Amniotic stem cell (primary cell): Measurements from ENCODE around the gene MAD2L1.
"Not testable (repeated sequence)": the region's sequence is repeated elsewhere in the genome, so short reads cannot be mapped to it uniquely, and the experiment has no call there.

Experiments
- DNase-seq: peaks from one replicate; lab custom pipeline; 2025; lab: John Stamatoyannopoulos, UW

Gene MAD2L1

GRCh38 chr4:120066517-120067340, at the start of gene MAD2L1:
Gene MAD2L1 (minus strand): TSS chr4:120066848. CDS start chr4:120066734, 114 bp downstream.
- peak; percentile 96 for DNase-seq

DNA sequence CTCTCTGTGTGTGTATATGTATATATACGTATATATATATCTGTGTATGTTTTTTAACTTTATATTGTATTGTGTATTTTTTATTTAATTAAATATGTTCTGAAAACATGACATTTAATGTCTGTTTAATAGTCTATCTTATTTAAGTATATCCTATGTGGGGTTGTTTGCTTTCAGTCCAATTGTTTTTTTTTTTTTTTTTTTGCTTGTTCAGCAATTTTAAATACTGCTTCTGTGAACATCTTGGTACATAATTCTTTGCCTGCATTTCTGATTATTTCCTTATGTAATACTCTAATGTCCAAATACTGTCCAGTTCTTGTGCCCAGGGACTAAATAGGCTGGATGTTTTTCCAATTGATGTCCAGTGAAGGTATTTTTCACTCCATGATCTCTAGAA, 45.1 kb upstream of the MAD2L1 start:
- DNase-seq = no peak

- no peak for DNase-seq
Observed at GRCh38 chr4:120109406-120109805, 42.8 kb upstream of the MAD2L1 start.

- no peak for DNase-seq
Observed at GRCh38 chr4:120105472-120105871, 38.8 kb upstream of the MAD2L1 start.

- DNase-seq = no peak
Observed at GRCh38 chr4:120096508-120097297, 30.1 kb upstream of the MAD2L1 start.

DNA sequence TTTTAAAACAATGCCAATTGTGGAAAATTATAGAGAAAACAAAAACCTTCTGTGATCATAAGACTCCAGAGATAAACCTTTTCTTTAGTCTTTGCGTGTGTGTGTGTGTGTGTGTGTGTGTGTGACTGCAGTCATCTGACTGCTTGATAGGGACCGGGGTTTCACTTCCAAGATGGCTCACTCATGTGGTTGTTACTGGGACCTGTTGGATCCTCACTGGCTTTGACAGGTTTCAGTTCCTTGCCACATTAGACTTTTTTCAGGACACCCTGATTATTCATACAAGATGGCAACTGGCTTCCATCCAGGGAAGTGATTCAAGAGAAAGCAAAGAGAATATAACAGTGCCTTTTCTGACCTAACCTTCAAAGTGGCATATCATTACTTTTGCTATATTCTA, 21.9 kb upstream of the MAD2L1 start:
- DNase-seq = no peak

- not testable (repeated sequence) for DNase-seq
Observed at GRCh38 chr4:120088066-120088465, 21.4 kb upstream of the MAD2L1 start.

GRCh38 chr4:120085705-120086104, 19.1 kb upstream of the MAD2L1 start:
- no peak for DNase-seq

- DNase-seq = no peak
Observed at GRCh38 chr4:120084327-120084726, 17.7 kb upstream of the MAD2L1 start.

GRCh38 chr4:120083152-120083551, 16.5 kb upstream of the MAD2L1 start:
- DNase-seq = no peak

GRCh38 chr4:120082251-120082650, 15.6 kb upstream of the MAD2L1 start:
- DNase-seq = no peak

GRCh38 chr4:120081726-120082125, 15.1 kb upstream of the MAD2L1 start:
- no peak for DNase-seq

DNA sequence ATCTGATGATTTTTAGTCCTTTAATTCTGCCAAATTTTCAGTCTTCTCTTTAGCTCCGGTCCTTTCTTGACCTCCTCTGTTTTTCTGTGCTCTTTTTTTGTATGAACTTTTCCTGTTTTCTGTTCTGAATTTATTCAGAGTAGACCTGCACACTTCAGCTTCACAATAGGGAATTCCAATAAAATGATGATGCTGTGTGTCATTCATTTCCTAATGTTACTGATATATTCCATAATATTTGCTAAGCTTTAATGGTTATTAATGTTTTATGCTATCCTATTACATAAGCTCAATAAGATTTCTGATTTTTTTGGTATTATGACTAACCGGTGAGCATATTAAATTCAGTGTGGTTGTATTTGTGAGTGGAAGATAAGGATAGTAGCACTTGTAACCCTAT, 13.9 kb upstream of the MAD2L1 start:
- DNase-seq = no peak

GRCh38 chr4:120079839-120080520, 13.3 kb upstream of the MAD2L1 start:
- no peak for DNase-seq

GRCh38 chr4:120078216-120078615, 11.6 kb upstream of the MAD2L1 start:
- no peak for DNase-seq

DNA sequence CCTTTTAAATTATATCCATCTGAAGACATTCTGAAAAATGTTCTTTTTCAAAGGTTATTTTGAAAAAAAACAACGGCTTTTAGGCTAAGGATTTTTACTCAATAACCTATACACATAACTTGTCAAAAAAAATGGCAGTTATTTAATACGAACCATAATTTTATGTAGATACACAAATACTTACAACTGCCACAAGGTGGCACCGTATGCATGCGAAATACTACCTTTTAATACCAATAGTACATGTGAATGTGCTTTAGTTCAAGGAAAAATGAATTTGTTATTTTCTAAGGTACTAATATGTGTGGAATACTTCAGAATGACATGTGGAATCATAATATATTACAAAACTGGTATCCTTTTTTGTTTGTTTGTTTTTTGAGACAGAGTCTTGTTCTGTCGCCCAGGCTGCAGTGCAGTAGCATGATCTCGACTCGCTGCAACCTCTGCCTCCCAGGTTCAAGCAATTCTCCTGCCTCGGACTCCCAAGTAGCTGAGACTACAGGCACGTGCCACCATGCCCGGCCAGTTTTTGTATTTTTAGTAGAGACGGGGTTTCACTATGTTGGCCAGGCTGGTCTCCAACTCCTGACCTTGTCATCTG, 4.6 kb upstream of the MAD2L1 start:
- peak; percentile 6 for DNase-seq

DNA sequence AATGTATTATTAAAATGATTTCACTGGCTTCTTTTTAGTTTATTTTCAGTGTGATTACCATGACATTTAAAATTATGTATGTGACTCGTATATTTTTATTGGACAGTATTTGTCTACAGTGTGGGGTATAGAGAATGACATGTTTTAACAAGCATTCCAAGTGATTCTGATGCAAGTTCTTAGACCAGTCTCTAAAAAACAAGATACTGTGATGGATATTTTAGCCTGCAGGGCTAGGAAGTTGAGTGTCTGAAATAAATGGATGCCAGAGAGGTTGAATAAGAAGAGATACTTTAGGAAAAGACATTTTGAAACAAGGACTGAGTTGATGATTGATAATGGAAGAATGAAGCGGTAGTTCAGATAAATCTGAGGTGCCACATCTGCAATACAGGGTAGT, 3.5 kb upstream of the MAD2L1 start:
- no peak for DNase-seq

DNA sequence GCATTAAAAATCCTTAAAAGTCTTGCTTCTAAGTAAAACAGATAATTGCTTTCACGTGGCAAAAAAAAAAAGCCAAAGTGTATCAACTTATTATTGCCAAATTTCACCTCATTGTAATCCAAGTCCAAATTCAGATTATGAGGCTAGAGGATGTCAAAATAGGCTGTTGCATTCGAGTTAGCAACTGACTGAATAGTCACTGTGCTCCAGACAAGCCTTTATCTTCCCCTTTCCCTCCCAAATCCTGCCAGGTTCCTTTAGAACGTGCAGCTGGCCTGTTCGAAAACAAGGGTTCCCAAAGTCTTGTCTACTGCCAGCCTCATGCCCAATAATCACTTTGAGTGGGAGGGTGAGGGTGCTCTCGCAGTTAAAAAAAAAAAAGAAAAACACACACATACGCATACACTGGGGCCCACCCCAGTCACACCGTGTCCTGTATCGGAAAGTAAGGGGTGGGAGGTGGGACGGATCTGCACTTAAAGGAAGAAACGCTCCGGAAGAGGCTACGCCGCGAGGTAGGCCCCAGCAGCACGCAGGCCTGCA, 603 bp downstream of the MAD2L1 start:
- no peak for DNase-seq

DNA sequence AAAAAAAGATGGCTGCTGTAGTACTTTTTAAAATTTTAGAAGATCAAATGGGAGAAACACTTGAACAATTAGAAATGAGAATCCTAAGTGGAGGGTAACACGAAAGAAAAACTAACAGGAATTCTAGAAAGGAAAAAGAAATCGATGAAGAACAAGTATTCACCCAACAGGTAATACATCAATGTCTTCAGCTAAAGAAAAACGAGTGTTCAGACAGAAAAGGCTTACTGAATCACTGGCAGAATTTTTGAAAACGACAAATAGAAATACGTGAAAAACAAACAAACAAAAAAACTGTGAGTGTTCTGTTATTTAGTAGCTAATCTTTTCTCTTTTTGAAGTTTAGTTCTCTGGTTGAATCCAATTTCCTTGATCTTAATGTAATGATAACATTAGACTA, 1.8 kb downstream of the MAD2L1 start:
- DNase-seq = no peak

GRCh38 chr4:120063711-120064110, 2.9 kb downstream of the MAD2L1 start:
- DNase-seq = not testable (repeated sequence)

DNA sequence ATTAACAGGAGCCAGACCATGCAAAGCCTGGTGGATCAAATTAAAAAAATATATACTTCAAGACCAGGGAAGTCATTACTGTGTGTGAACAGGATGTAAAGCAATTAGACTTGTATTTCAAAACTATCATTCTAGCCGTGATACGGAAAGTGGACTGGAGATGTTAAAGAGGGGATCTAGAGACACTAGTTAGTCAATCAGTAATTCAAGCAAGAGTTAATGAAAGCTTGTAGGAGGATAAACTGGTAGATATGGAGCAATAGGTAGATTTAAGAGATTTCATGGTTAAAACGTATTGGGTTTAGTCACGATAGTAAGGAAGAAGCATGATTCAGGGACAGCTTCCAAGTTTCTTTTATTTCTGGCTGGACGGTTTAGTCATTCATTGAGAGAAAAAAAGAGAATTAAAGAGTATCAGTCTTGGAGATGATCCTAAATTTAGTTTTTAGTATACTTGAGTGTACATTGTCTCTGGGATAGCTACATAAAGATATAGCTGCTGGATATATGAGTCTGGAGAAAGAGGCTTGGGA, 3.9 kb downstream of the MAD2L1 start:
- DNase-seq = no peak

DNA sequence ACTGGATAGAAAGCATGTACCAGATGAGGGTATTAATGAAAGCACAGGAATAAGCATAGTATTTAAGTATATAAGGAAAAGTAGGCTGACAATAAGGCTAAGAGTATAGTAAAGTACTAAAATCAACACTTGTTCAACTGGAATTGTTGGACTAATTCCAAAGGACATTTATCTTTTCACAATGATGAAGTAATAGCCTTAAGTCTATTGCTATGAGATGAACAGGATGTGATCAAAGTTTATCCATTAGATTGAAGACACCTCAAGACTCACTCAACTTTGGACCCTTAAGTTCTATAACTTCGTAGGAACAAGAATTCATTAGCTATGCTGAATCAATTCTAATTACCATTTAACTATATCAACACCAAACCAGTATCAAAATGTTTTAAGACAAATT, 7.6 kb downstream of the MAD2L1 start:
- no peak for DNase-seq
